Aortic smooth muscle cell (primary cell): ENCODE data around the gene BCL2L14. TPM values are rescaled to one million over a fixed set of nuclear protein-coding genes. Genes with fewer than 3 reads are reported as not detected.

ENCODE experiments used
- total RNA-seq: library from RNA; depleted of rRNA; stranded (reverse); fragments of >200 nt; gene quantifications from 2 replicates; pipeline ENCODE4 v1.2.3, GENCODE V29; 2014

The BCL2L14 gene
- 0.06 TPM in 1 of 2 replicates, not detected in the other for total RNA-seq

GRCh38 chr12:12070674-12071656 lies at the start of gene BCL2L14:
TSS of gene BCL2L14 (plus strand) at chr12:12070939. CDS start at chr12:12079306, 8,367 bp downstream.

Other genes with a start within 250 kb of the BCL2L14 start
- 41.4 and 45.0 TPM in 2 replicates for gene LRP6, start 196.1 kb downstream of the BCL2L14 start, total RNA-seq